HUES6 (cell line): ENCODE measurements around the gene DUS1L.

Experiments used
- H3K27ac ChIP-seq: 2 replicates; pipeline ENCODE4 v1.7.0; 2013; ENCODE audit warnings: low read depth, mild to moderate bottlenecking, low read length, inconsistent platforms
- H3K27me3 ChIP-seq: 2 replicates; pipeline ENCODE4 v1.6.1; 2013; ENCODE audit warnings: low read length; ENCODE audit not compliant: control insufficient read depth, insufficient read depth
- H3K36me3 ChIP-seq: 2 replicates; pipeline ENCODE4 v1.6.1; 2013; ENCODE audit warnings: low read length; ENCODE audit not compliant: control insufficient read depth, insufficient read depth
- H3K4me1 ChIP-seq: 2 replicates; pipeline ENCODE4 v1.6.1; 2013; ENCODE audit warnings: low read length; ENCODE audit not compliant: control insufficient read depth, insufficient read depth
- H3K4me3 ChIP-seq: 2 replicates; pipeline ENCODE4 v1.5.1; 2013; ENCODE audit warnings: low read depth, low read length
- H3K9ac ChIP-seq: one replicate; pipeline ENCODE4 v1.6.1; 2013; ENCODE audit warnings: mild to moderate bottlenecking, low read length
- H3K9me3 ChIP-seq: 2 replicates; pipeline ENCODE4 v1.6.1; 2013; ENCODE audit warnings: low read depth, low read length; ENCODE audit not compliant: control insufficient read depth, insufficient read depth

DUS1L gene

GRCh38 chr17:82024859-82025258, 40.7 kb downstream of the DUS1L start:
- H3K9ac ChIP-seq: no peak overlapping the region
- H3K27me3 ChIP-seq: no peaks in the 10 kb centered on the region
- H3K36me3 ChIP-seq: peaks cover 28% of the 10 kb centered on the region
- no peak overlapping the region for H3K27ac ChIP-seq
- peaks cover 19% of the 10 kb centered on the region for H3K4me1 ChIP-seq
- no peak overlapping the region for H3K4me3 ChIP-seq
- no peaks in the 10 kb centered on the region for H3K9me3 ChIP-seq

GRCh38 chr17:82023447-82024241, 42.0 kb downstream of the DUS1L start:
- H3K9me3 ChIP-seq: no peaks in the 10 kb centered on the region
- H3K27ac ChIP-seq: no peak overlapping the region
- H3K4me1 ChIP-seq: peaks cover 19% of the 10 kb centered on the region
- no peaks in the 10 kb centered on the region for H3K27me3 ChIP-seq
- H3K4me3 ChIP-seq: peak overlapping the region; percentile 94
- H3K36me3 ChIP-seq: peaks cover 24% of the 10 kb centered on the region
- peak overlapping the region; percentile 72 for H3K9ac ChIP-seq

- Histone ChIP-seq H3K36me3 (peaks cover 24% of the 10 kb centered on the region), H3K9me3 (no peaks in the 10 kb centered on the region), H3K4me3 (peak within 1 kb of the TSS; percentile 98), H3K9ac (peak within 1 kb of the TSS; percentile 89), H3K27ac (peak within 1 kb of the TSS; percentile 78; the same call in 1 of the 2 replicates), H3K4me1 (peaks cover 19% of the 10 kb centered on the region), H3K27me3 (no peaks in the 10 kb centered on the region)
These were observed 42.6 kb downstream of the DUS1L start, which contains the start of gene LRRC45 for GRCh38 chr17:82022981-82023446. LRRC45 (plus strand) TSS chr17:82023305; CDS start chr17:82023644, 339 bp downstream.

- Histone ChIP-seq H3K36me3 (peaks cover 22% of the 10 kb centered on the region), H3K9me3 (no peaks in the 10 kb centered on the region), H3K4me3 (peak within 1 kb of the TSS; percentile 98), H3K27me3 (no peaks in the 10 kb centered on the region), H3K4me1 (peaks cover 19% of the 10 kb centered on the region), H3K27ac (peak within 1 kb of the TSS; percentile 78; the same call in 1 of the 2 replicates), H3K9ac (peak within 1 kb of the TSS; percentile 89)
These were observed 43.2 kb downstream of the DUS1L start, which contains the start of gene CENPX for GRCh38 chr17:82022310-82022980. CENPX (minus strand) TSS chr17:82022878; CDS start chr17:82022861, 17 bp downstream.

GRCh38 chr17:82021900-82022309, 43.7 kb downstream of the DUS1L start:
- H3K9ac ChIP-seq: peak overlapping the region; percentile 89
- H3K27me3 ChIP-seq: no peaks in the 10 kb centered on the region
- H3K9me3 ChIP-seq: no peaks in the 10 kb centered on the region
- H3K36me3 ChIP-seq: peaks cover 20% of the 10 kb centered on the region
- peak overlapping the region; percentile 78; the same call in 1 of the 2 replicates for H3K27ac ChIP-seq
- peak overlapping the region; percentile 98 for H3K4me3 ChIP-seq
- peaks cover 19% of the 10 kb centered on the region for H3K4me1 ChIP-seq

GRCh38 chr17:82021107-82021899, 44.3 kb downstream of the DUS1L start:
- Histone ChIP-seq H3K27ac (no peak overlapping the region), H3K9me3 (no peaks in the 10 kb centered on the region)

GRCh38 chr17:82020572-82021106, 45.0 kb downstream of the DUS1L start:
- H3K36me3 ChIP-seq: peaks cover 18% of the 10 kb centered on the region; the same call in 1 of the 2 replicates
- H3K4me3 ChIP-seq: no peak overlapping the region
- no peak overlapping the region for H3K9ac ChIP-seq
- no peaks in the 10 kb centered on the region for H3K27me3 ChIP-seq
- peaks cover 19% of the 10 kb centered on the region for H3K4me1 ChIP-seq
- H3K9me3 ChIP-seq: no peaks in the 10 kb centered on the region
- no peak overlapping the region for H3K27ac ChIP-seq

More at GRCh38 chr17:82021107-82021899, 44.3 kb downstream of the DUS1L start:
- peaks cover 19% of the 10 kb centered on the region for H3K4me1 ChIP-seq
- H3K9ac ChIP-seq: peak overlapping the region; percentile 89
- peak overlapping the region; percentile 98 for H3K4me3 ChIP-seq
- H3K36me3 ChIP-seq: peaks cover 18% of the 10 kb centered on the region; the same call in 1 of the 2 replicates
- H3K27me3 ChIP-seq: no peaks in the 10 kb centered on the region

GRCh38 chr17:82019690-82020571, 45.7 kb downstream of the DUS1L start:
- Histone ChIP-seq H3K4me3 (no peak overlapping the region), H3K27me3 (no peaks in the 10 kb centered on the region), H3K27ac (no peak overlapping the region), H3K36me3 (peaks cover 18% of the 10 kb centered on the region; the same call in 1 of the 2 replicates), H3K4me1 (peaks cover 19% of the 10 kb centered on the region), H3K9ac (no peak overlapping the region), H3K9me3 (no peaks in the 10 kb centered on the region)

- H3K27ac ChIP-seq: no peak overlapping the region
- no peaks in the 10 kb centered on the region for H3K27me3 ChIP-seq
These were observed 46.5 kb downstream of the DUS1L start for GRCh38 chr17:82018989-82019689.

More at GRCh38 chr17:82018989-82019689, 46.5 kb downstream of the DUS1L start:
- H3K9me3 ChIP-seq: no peaks in the 10 kb centered on the region
- H3K36me3 ChIP-seq: peaks cover 18% of the 10 kb centered on the region; the same call in 1 of the 2 replicates
- H3K9ac ChIP-seq: no peak overlapping the region
- H3K4me1 ChIP-seq: peaks cover 18% of the 10 kb centered on the region
- no peak overlapping the region for H3K4me3 ChIP-seq
